WERI-Rb-1 (cell line): Measurements from ENCODE around the gene GDF11.

Experiments used
- DNase-seq: peaks from one replicate; pipeline ENCODE4 v3.0.0-alpha.2; 2020
- H3K27ac ChIP-seq: fragments of 250-450 bp; sonication (Bioruptor Pico); 2 replicates; pipeline ENCODE4 v1.5.1; 2020; ENCODE audit warnings: mild to moderate bottlenecking, moderate library complexity
- H3K27me3 ChIP-seq: fragments of 250-450 bp; sonication (Bioruptor Pico); 2 replicates; pipeline ENCODE4 v1.5.1; 2021; ENCODE audit warnings: mild to moderate bottlenecking, low read depth, moderate library complexity; ENCODE audit not compliant: insufficient read depth, severe bottlenecking
- H3K36me3 ChIP-seq: fragments of 250-450 bp; sonication (Bioruptor Pico); 2 replicates; pipeline ENCODE4 v1.5.1; 2020; ENCODE audit warnings: mild to moderate bottlenecking, moderate library complexity
- H3K4me3 ChIP-seq: 2 replicates; pipeline ENCODE4 v1.5.1; 2011; ENCODE audit warnings: low read depth, mild to moderate bottlenecking, control low read depth, low read length
- H3K9me3 ChIP-seq: fragments of 250-450 bp; sonication (Bioruptor Pico); 2 replicates; pipeline ENCODE4 v1.5.1; 2021; ENCODE audit warnings: mild to moderate bottlenecking, moderate library complexity; ENCODE audit not compliant: severe bottlenecking
- CTCF ChIP-seq: IDR thresholded peaks from 2 replicates; pipeline ENCODE4 v1.5.1; 2011; ENCODE audit warnings: low read depth, mild to moderate bottlenecking, control low read depth, inconsistent platforms, low read length

GDF11 gene

GRCh38 chr12:55708695-55709233, 34.2 kb upstream of the GDF11 start:
- Histone ChIP-seq H3K27ac (no peak overlapping the region), H3K36me3 (no peaks in the 10 kb centered on the region), H3K9me3 (no peaks in the 10 kb centered on the region), H3K4me3 (peak overlapping the region; percentile 72; the same call in 1 of the 2 replicates), H3K27me3 (no peaks in the 10 kb centered on the region)
- no peak for DNase-seq
- no peak for TF ChIP-seq CTCF

GRCh38 chr12:55711786-55712553, 31.0 kb upstream of the GDF11 start:
- Histone ChIP-seq H3K9me3 (no peaks in the 10 kb centered on the region), H3K27me3 (no peaks in the 10 kb centered on the region), H3K36me3 (no peaks in the 10 kb centered on the region), H3K4me3 (no peak overlapping the region), H3K27ac (peak overlapping the region; percentile 59)
- no peak for TF ChIP-seq CTCF
- DNase-seq, result no peak

GRCh38 chr12:55712700-55713415, 30.1 kb upstream of the GDF11 start:
- Histone ChIP-seq H3K36me3 (no peaks in the 10 kb centered on the region), H3K9me3 (no peaks in the 10 kb centered on the region), H3K4me3 (no peak overlapping the region), H3K27me3 (no peaks in the 10 kb centered on the region), H3K27ac (peak overlapping the region; percentile 59)
- DNase-seq, result no peak
- no peak for TF ChIP-seq CTCF

GRCh38 chr12:55713721-55714120, 29.2 kb upstream of the GDF11 start:
- H3K27ac ChIP-seq, result no peak overlapping the region
- TF ChIP-seq CTCF, result no peak
- H3K27me3 ChIP-seq, result no peaks in the 10 kb centered on the region
- H3K36me3 ChIP-seq, result no peaks in the 10 kb centered on the region
- H3K4me3 ChIP-seq, result no peak overlapping the region
- no peaks in the 10 kb centered on the region for H3K9me3 ChIP-seq
- no peak for DNase-seq

- Histone ChIP-seq H3K27me3 (no peaks in the 10 kb centered on the region), H3K9me3 (no peaks in the 10 kb centered on the region), H3K36me3 (peaks cover 11% of the 10 kb centered on the region; the same call in 1 of the 2 replicates), H3K4me3 (peak overlapping the region; percentile 92), H3K27ac (peak overlapping the region; percentile 90)
- TF ChIP-seq CTCF, result no peak
- no peak for DNase-seq
These were observed 27.7 kb upstream of the GDF11 start for GRCh38 chr12:55715169-55715764.
